Measurements from ENCODE around the gene TWIST2.

The TWIST2 gene

GRCh38 chr2:238907717-238908173 lies 59.9 kb downstream of the TWIST2 start:
- DNase-seq: no peak

- DNase-seq: no peak
Observed at GRCh38 chr2:238908960-238909951, 61.4 kb downstream of the TWIST2 start.

- DNase-seq: no peak
Observed at GRCh38 chr2:238910751-238911351, 63.0 kb downstream of the TWIST2 start.

GRCh38 chr2:238911376-238912227 lies 63.7 kb downstream of the TWIST2 start:
- DNase-seq: no peak

- DNase-seq: no peak
Observed at GRCh38 chr2:238912228-238912915, 64.5 kb downstream of the TWIST2 start.

- DNase-seq: no peak
Observed at GRCh38 chr2:238912916-238913875, 65.3 kb downstream of the TWIST2 start.

GRCh38 chr2:238913931-238914647 lies 66.2 kb downstream of the TWIST2 start:
- no peak for DNase-seq

- DNase-seq: no peak
Observed at GRCh38 chr2:238914648-238915015, 66.7 kb downstream of the TWIST2 start.

GRCh38 chr2:238915196-238915595 lies 67.3 kb downstream of the TWIST2 start:
- no peak for DNase-seq

GRCh38 chr2:238915596-238915995 lies 67.7 kb downstream of the TWIST2 start:
- DNase-seq: no peak

GRCh38 chr2:238916176-238916874 lies 68.4 kb downstream of the TWIST2 start:
- no peak for DNase-seq

GRCh38 chr2:238916875-238917590 lies 69.1 kb downstream of the TWIST2 start:
- DNase-seq: no peak

GRCh38 chr2:238919307-238919706 lies 71.4 kb downstream of the TWIST2 start:
- no peak for DNase-seq

GRCh38 chr2:238920053-238920452 lies 72.2 kb downstream of the TWIST2 start:
- DNase-seq: no peak

GRCh38 chr2:238920601-238921001 lies 72.7 kb downstream of the TWIST2 start:
- DNase-seq: no peak

- DNase-seq: no peak
Observed at GRCh38 chr2:238921259-238921658, 73.4 kb downstream of the TWIST2 start.

- no peak for DNase-seq
Observed at GRCh38 chr2:238921681-238922319, 73.9 kb downstream of the TWIST2 start.

GRCh38 chr2:238922435-238922834 lies 74.5 kb downstream of the TWIST2 start:
- DNase-seq: no peak

- no peak for DNase-seq
Observed at GRCh38 chr2:238924032-238924431, 76.1 kb downstream of the TWIST2 start.

All from stimulated activated naive CD4-positive, alpha-beta T cell treated with Interleukin-2 at 50 U/mL for 16 hours (primary cell).